IMR-90 (cell line): ENCODE results near the gene HOXA5. TPM values are rescaled to one million over a fixed set of nuclear protein-coding genes. Genes with fewer than 3 reads are reported as not detected.
A peak's percentile ranks its signal among the peaks of the same experiment; 100 is the strongest.

Experiments
- ATAC-seq: fragments of 200-7000 bp; cut with Tn5 transposase; 2 replicates; pipeline ENCODE4 v1.9.1; 2020; ENCODE audit warnings: low read depth, mild to moderate bottlenecking, moderate library complexity
- BruUV-seq: library from RNA; stranded (reverse); fragments of 400-500 nt; replicated peaks from 2 replicates; lab custom pipeline; 2021; lab: Mats Ljungman, UMichigan
- CTCF ChIA-PET: fragments of 300-600 bp; formaldehyde crosslinking; extraction: SDS; loops from one replicate; lab custom pipeline; 2021; ENCODE audit warnings: antibody characterized with exemption; lab: Yijun Ruan, JAX
- POLR2A ChIA-PET: fragments of 300-600 bp; sonication (Branson Sonifier 250); formaldehyde crosslinking; loops from one replicate; lab custom pipeline; 2022; ENCODE audit warnings: antibody characterized with exemption; ENCODE audit not compliant: unreplicated experiment; lab: Charles Lee
- DNase-seq: peaks from one replicate; pipeline ENCODE4 v3.0.0; 2013
- H2AFZ ChIP-seq: replicated peaks from 2 replicates; pipeline ENCODE3; 2013; ENCODE audit warnings: low read length, mild to moderate bottlenecking; ENCODE audit not compliant: poor library complexity
- H2AK5ac ChIP-seq: 2 replicates; pipeline ENCODE4 v1.6.1; 2013; ENCODE audit warnings: low read depth, low read length, inconsistent platforms
- H2AK9ac ChIP-seq: replicated peaks from 2 replicates; pipeline ENCODE3; 2013; ENCODE audit warnings: mild to moderate bottlenecking, low read depth, low read length, moderate library complexity; ENCODE audit not compliant: poor library complexity
- H2BK120ac ChIP-seq: 2 replicates; pipeline ENCODE4 v1.6.1; 2013; ENCODE audit warnings: low read depth, low read length, inconsistent platforms
- H2BK15ac ChIP-seq: 3 replicates; pipeline ENCODE4 v1.6.1; 2013; ENCODE audit warnings: low read depth, low read length, inconsistent platforms
- H2BK20ac ChIP-seq: 2 replicates; pipeline ENCODE4 v1.6.1; 2013; ENCODE audit warnings: low read depth, mild to moderate bottlenecking, inconsistent platforms, low read length, moderate library complexity
- H2BK5ac ChIP-seq: 2 replicates; pipeline ENCODE4 v1.6.1; 2013; ENCODE audit warnings: mild to moderate bottlenecking, low read depth, low read length, inconsistent platforms; ENCODE audit not compliant: poor library complexity, severe bottlenecking
- H3K14ac ChIP-seq: replicated peaks from 2 replicates; pipeline ENCODE4 v1.6.1; 2013; ENCODE audit warnings: low read depth, low read length, inconsistent platforms
- H3K18ac ChIP-seq: 2 replicates; pipeline ENCODE4 v1.6.1; 2013; ENCODE audit warnings: low read depth, low read length, control low read depth
- H3K23ac ChIP-seq: 2 replicates; pipeline ENCODE4 v1.6.1; 2013; ENCODE audit warnings: low read depth, low read length, inconsistent platforms
- H3K27ac ChIP-seq: 2 replicates; pipeline ENCODE4 v1.5.1; 2013; ENCODE audit warnings: mild to moderate bottlenecking, control low read depth, low read length; ENCODE audit not compliant: insufficient read depth
- H3K27me3 ChIP-seq: 2 replicates; pipeline ENCODE4 v1.6.1; 2013; ENCODE audit warnings: low read length; ENCODE audit not compliant: control insufficient read depth, insufficient read depth
- H3K36me3 ChIP-seq: 2 replicates; pipeline ENCODE4 v1.6.1; 2013; ENCODE audit warnings: low read length, mixed read lengths; ENCODE audit not compliant: control insufficient read depth, insufficient read depth
- H3K4ac ChIP-seq: 2 replicates; pipeline ENCODE4 v1.6.1; 2013; ENCODE audit warnings: low read depth, low read length, inconsistent platforms
- H3K4me1 ChIP-seq: 2 replicates; pipeline ENCODE4 v1.6.1; 2013; ENCODE audit warnings: low read length, mixed read lengths; ENCODE audit not compliant: control insufficient read depth, insufficient read depth
- H3K4me2 ChIP-seq: 2 replicates; pipeline ENCODE4 v1.6.1; 2013; ENCODE audit warnings: low read depth, mild to moderate bottlenecking, control low read depth, low read length, moderate library complexity
- H3K4me3 ChIP-seq: 2 replicates; pipeline ENCODE4 v1.5.1; 2013; ENCODE audit warnings: low read depth, mild to moderate bottlenecking, control low read depth, low read length, moderate library complexity; ENCODE audit not compliant: insufficient read depth
- H3K56ac ChIP-seq: 2 replicates; pipeline ENCODE4 v1.6.1; 2013; ENCODE audit warnings: low read length, inconsistent platforms; ENCODE audit not compliant: insufficient read depth; ENCODE audit errors: extremely low read depth
- H3K79me1 ChIP-seq, 2 experiments: 2 replicates each; pipeline ENCODE4 v1.6.1; 2013; ENCODE audit warnings: low read length in 2 of 2, inconsistent platforms in 1 of 2, low read depth in 1 of 2
- H3K9ac ChIP-seq: 2 replicates; pipeline ENCODE4 v1.6.1; 2013; ENCODE audit warnings: low read depth, low read length, control low read depth
- H3K9me1 ChIP-seq: 2 replicates; pipeline ENCODE4 v1.6.1; 2013; ENCODE audit warnings: low read length, inconsistent platforms; ENCODE audit not compliant: insufficient read depth
- H3K9me3 ChIP-seq: 2 replicates; pipeline ENCODE4 v1.6.1; 2013; ENCODE audit warnings: low read length; ENCODE audit not compliant: control insufficient read depth, insufficient read depth
- H4K20me1 ChIP-seq: 2 replicates; pipeline ENCODE4 v1.6.1; 2013; ENCODE audit warnings: low read length, inconsistent platforms; ENCODE audit not compliant: insufficient read depth
- H4K5ac ChIP-seq: 2 replicates; pipeline ENCODE4 v1.6.1; 2013; ENCODE audit warnings: mild to moderate bottlenecking, low read depth, low read length, control low read depth
- H4K8ac ChIP-seq, 2 experiments: 2 replicates each; pipeline ENCODE4 v1.6.1; 2013; ENCODE audit warnings: low read depth in 2 of 2, low read length in 2 of 2, control low read depth in 1 of 2, inconsistent platforms in 1 of 2
- H4K91ac ChIP-seq: 2 replicates; pipeline ENCODE4 v1.6.1; 2013; ENCODE audit warnings: low read depth, low read length, inconsistent platforms; ENCODE audit not compliant: insufficient read depth
- BHLHE40 ChIP-seq: fragments of 150-350 bp; IDR thresholded peaks from 2 replicates; pipeline ENCODE4 v1.6.1; 2016; ENCODE audit warnings: mild to moderate bottlenecking, low read depth, low read length
- CEBPB ChIP-seq: IDR thresholded peaks from 2 replicates; pipeline ENCODE4 v1.6.1; 2012; ENCODE audit warnings: low read depth, low read length, improper control_type of control experiment
- CHD1 ChIP-seq: IDR thresholded peaks from 2 replicates; pipeline ENCODE4 v1.6.1; 2012; ENCODE audit warnings: low read depth, low read length, improper control_type of control experiment
- ELK1 ChIP-seq: fragments of 150-350 bp; IDR thresholded peaks from 2 replicates; pipeline ENCODE4 v1.6.1; 2016; ENCODE audit warnings: low read depth, mild to moderate bottlenecking, low read length, moderate library complexity, borderline replicate concordance
- FOS ChIP-seq: fragments of 150-350 bp; IDR thresholded peaks from 2 replicates; pipeline ENCODE4 v1.6.1; 2016; ENCODE audit warnings: low read depth, low read length
- MAFK ChIP-seq: IDR thresholded peaks from 2 replicates; pipeline ENCODE4 v1.6.1; 2012; ENCODE audit warnings: low read depth, low read length, improper control_type of control experiment
- MAZ ChIP-seq: IDR thresholded peaks from 2 replicates; pipeline ENCODE4 v1.6.1; 2012; ENCODE audit warnings: low read depth, mild to moderate bottlenecking, low read length, improper control_type of control experiment, moderate library complexity, borderline replicate concordance
- MXI1 ChIP-seq: IDR thresholded peaks from 2 replicates; pipeline ENCODE4 v1.6.1; 2012; ENCODE audit warnings: low read depth, mild to moderate bottlenecking, low read length, moderate library complexity, borderline replicate concordance
- NFE2L2 ChIP-seq: fragments of 150-350 bp; IDR thresholded peaks from 2 replicates; pipeline ENCODE4 v1.6.1; 2016; ENCODE audit warnings: low read depth, mild to moderate bottlenecking, low read length
- POLR2A ChIP-seq: IDR thresholded peaks from 2 replicates; pipeline ENCODE4 v1.6.1; 2012; ENCODE audit warnings: mild to moderate bottlenecking, low read depth, low read length
- RAD21 ChIP-seq: IDR thresholded peaks from 2 replicates; pipeline ENCODE4 v1.6.1; 2012; ENCODE audit warnings: low read length, improper control_type of control experiment
- RCOR1 ChIP-seq: IDR thresholded peaks from 2 replicates; pipeline ENCODE4 v1.6.1; 2012; ENCODE audit warnings: mild to moderate bottlenecking, low read length, improper control_type of control experiment; ENCODE audit not compliant: insufficient replicate concordance
- RFX5 ChIP-seq: IDR thresholded peaks from 2 replicates; pipeline ENCODE4 v1.8.0; 2012; ENCODE audit warnings: low read depth, mild to moderate bottlenecking, low read length, moderate library complexity
- SMC3 ChIP-seq: fragments of 150-350 bp; IDR thresholded peaks from 2 replicates; pipeline ENCODE4 v1.6.1; 2016; ENCODE audit warnings: low read depth, mild to moderate bottlenecking, antibody characterized with exemption, low read length, moderate library complexity
- WGBS, 2 experiments: methylation state at CpG; one replicate each; pipeline versions ENCODE4 v1.1.5 to v1.1.7; 2013; ENCODE audit warnings: missing lambda C conversion rate in 2 of 2; ENCODE audit not compliant: insufficient read length in 1 of 2; ENCODE audit errors: extremely low coverage in 2 of 2; 5-methylcytosine and 5-hydroxymethylcytosine counted together
- dilution Hi-C: fragments of 300-500 bp; cut with HindIII; formaldehyde crosslinking; loops from one replicate; pipeline ENCODE4 v1.14.3; 2018; ENCODE audit warnings: low sequenced_read_pairs; ENCODE audit not compliant: unreplicated experiment
- in situ Hi-C: fragments of 300-500 bp; cut with MboI; formaldehyde crosslinking; loops from 3 replicates; pipeline ENCODE4 v1.14.3; 2019; ENCODE audit warnings: low sequenced_read_pairs, inconsistent platforms, mixed read lengths
- intact Hi-C: fragments of 100-400 bp; cut with micrococcal nuclease; formaldehyde crosslinking; loops from 2 replicates; pipeline ENCODE4 v1.10.0; 2022
- polyA plus RNA-seq, 3 experiments: library from polyadenylated mRNA; depleted of rRNA; stranded (reverse); fragments of >200 nt; gene quantifications; 2 replicates each; pipeline ENCODE4 v1.2.3, GENCODE V29; 2012; ENCODE audit warnings: low replicate concordance in 1 of 3
- total RNA-seq: library from RNA; depleted of rRNA; stranded (reverse); fragments of >200 nt; gene quantifications from 2 replicates; pipeline ENCODE4 v1.2.3, GENCODE V29; 2012
- TF ChIP-seq, protein P1 (sequence below): conservative IDR thresholded peaks from 2 replicates; pipeline ENCODE4 v1.5.1; 2012; ENCODE audit warnings: mild to moderate bottlenecking, low read depth, low read length, improper control_type of control experiment

Gene HOXA5
- total and polyA plus RNA-seq, 2 of the 4 experiments (the other 2 are of a cell fraction), result 19.9 to 29.4 TPM

DNA sequence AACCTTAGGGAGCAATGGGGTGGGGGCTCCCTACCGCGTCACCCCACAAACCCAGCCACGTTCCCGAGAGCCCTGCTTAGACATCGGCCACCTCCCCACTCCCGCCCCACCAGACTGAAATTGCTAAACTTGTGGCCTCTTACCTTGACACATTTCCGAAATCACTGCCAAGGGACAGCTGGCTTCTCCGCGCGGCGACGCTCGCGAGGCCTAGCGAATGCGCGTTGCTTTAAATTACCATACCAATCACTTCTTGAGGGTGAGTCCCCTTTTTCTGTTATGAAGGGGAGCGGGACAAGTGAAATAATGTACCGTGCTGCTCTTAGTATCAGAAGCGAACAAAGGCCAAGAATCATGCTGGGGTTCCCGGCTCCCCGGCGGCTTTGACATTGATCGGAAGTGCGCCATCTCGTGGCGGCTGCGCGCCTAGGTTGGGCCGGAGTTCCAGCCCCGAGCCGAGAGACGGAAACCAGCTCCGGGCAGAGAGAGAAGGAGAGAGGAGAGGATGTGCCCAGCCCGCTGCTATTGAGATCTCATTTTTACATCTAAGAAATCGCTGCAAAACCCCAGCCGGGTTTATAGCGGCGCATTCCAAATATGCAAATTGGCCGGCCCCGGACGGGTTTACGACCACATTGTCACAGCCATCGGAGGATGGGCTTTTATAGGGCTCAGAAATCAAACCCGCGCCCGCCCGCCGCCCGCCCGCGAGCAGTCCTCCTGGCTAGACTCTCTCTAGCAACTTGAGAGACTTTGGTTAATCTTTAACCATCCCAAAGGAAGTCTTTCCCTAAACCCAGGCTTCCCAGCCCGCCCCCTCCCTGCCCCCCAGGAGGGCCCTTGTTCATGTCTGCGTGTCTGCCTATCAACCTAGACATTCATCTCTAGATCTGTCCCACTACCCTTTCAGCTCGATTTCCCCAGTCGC is 36.3 kb upstream of the HOXA5 start:
- H3K4me1 ChIP-seq, result peaks cover 1% of the 10 kb centered on the region; the same call in 1 of the 2 replicates
- H3K36me3 ChIP-seq, result no peaks in the 10 kb centered on the region
- no peak overlapping the region for H3K56ac ChIP-seq
- POLR2A ChIA-PET, result no interaction called here
- no peak overlapping the region for H3K23ac ChIP-seq
- peak overlapping the region; percentile 45 for H3K4me2 ChIP-seq
- peaks cover 4% of the 10 kb centered on the region; the same call in 1 of the 2 replicates for H3K9me3 ChIP-seq
- no peak overlapping the region for H3K9ac ChIP-seq
- peak; percentile 45 for DNase-seq
- CTCF ChIA-PET, result interaction anchor here (0.6 to 1.3 kb wide), 12 partner anchors 10 to 1520 kb away, joined by 3 to 5 read pairs (median 3); partner anchors contain the start of gene HOXA5
- dilution Hi-C loops, result no loop called here
- H2BK15ac ChIP-seq, result no peak overlapping the region
- H2AK9ac ChIP-seq, result no peak overlapping the region
- peak; percentile 84 for ATAC-seq
- intact Hi-C loops, result no loop called here
- H3K79me1 ChIP-seq, result no peaks in the 10 kb centered on the region
- 9% methylated on average over 24 of the region's 56 CpGs; no CpG with 5 or more reads in 1 of the 2 experiments for WGBS, 2 experiments
- H3K4me3 ChIP-seq, result no peak overlapping the region
- H3K18ac ChIP-seq, result no peak overlapping the region
- H3K14ac ChIP-seq, result no peak overlapping the region
- H3K27ac ChIP-seq, result no peak overlapping the region
- H2BK5ac ChIP-seq, result no peak overlapping the region
- no peak overlapping the region for H3K4ac ChIP-seq
- peaks cover 5% of the 10 kb centered on the region; the same call in 1 of the 2 replicates for H4K20me1 ChIP-seq
- no peak overlapping the region for H4K5ac ChIP-seq
- H3K27me3 ChIP-seq, result peaks cover 87% of the 10 kb centered on the region
- no peaks in the 10 kb centered on the region for H3K9me1 ChIP-seq
- no peak overlapping the region for H2BK20ac ChIP-seq
- H2AFZ ChIP-seq, result peak overlapping the region; percentile 64
- no peak overlapping the region for H2AK5ac ChIP-seq
- BruUV-seq, result no TSS peak
- no peak overlapping the region for H2BK120ac ChIP-seq
- in situ Hi-C loops, result no loop called here
- H4K91ac ChIP-seq, result no peak overlapping the region
- H4K8ac ChIP-seq, result no peak overlapping the region
- TF ChIP-seq SMC3 (peak; percentile 34; the same call in 1 of the 2 replicates), MAFK (no peak), CEBPB (no peak), CHD1 (no peak), RAD21 (peak; percentile 35), FOS (no peak), RCOR1 (no peak), ELK1 (no peak), BHLHE40 (no peak), MXI1 (no peak), NFE2L2 (no peak), MAZ (no peak), RFX5 (no peak), POLR2A (no peak)
- TF ChIP-seq, protein P1, sequence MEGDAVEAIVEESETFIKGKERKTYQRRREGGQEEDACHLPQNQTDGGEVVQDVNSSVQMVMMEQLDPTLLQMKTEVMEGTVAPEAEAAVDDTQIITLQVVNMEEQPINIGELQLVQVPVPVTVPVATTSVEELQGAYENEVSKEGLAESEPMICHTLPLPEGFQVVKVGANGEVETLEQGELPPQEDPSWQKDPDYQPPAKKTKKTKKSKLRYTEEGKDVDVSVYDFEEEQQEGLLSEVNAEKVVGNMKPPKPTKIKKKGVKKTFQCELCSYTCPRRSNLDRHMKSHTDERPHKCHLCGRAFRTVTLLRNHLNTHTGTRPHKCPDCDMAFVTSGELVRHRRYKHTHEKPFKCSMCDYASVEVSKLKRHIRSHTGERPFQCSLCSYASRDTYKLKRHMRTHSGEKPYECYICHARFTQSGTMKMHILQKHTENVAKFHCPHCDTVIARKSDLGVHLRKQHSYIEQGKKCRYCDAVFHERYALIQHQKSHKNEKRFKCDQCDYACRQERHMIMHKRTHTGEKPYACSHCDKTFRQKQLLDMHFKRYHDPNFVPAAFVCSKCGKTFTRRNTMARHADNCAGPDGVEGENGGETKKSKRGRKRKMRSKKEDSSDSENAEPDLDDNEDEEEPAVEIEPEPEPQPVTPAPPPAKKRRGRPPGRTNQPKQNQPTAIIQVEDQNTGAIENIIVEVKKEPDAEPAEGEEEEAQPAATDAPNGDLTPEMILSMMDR, result peak; percentile 78
